Upper lobe of left lung (tissue), 6 donors: ENCODE results near the gene XPR1. TPM values are rescaled to one million over a fixed set of nuclear protein-coding genes. Genes with fewer than 3 reads are reported as not detected.

ENCODE experiments used
- ATAC-seq, 2 donors: fragments of 200-7000 bp; cut with Tn5 transposase; one replicate each; pipeline ENCODE4 v1.9.1; 2022; ENCODE audit warnings: mild to moderate bottlenecking in 2 of 2, moderate library complexity in 2 of 2; ENCODE audit not compliant: low FRiP score in 2 of 2
- DNase-seq, 2 donors: peaks; one replicate each; pipeline ENCODE4 v3.0.0-alpha.2; 2019 to 2020
- H3K27ac ChIP-seq, 4 donors: fragments of 200-600 bp; sonication (generic); one replicate each; pipeline ENCODE4 v1.5.1; 2016 to 2019
- H3K27me3 ChIP-seq, 4 donors: fragments of 200-600 bp; sonication (generic); one replicate each; pipeline ENCODE4 v1.5.1; 2017 to 2019
- H3K36me3 ChIP-seq, 4 donors: fragments of 200-600 bp; sonication (generic); one replicate each; pipeline ENCODE4 v1.5.1; 2016 to 2019
- H3K4me1 ChIP-seq, 4 donors: fragments of 200-600 bp; sonication (generic); one replicate each; pipeline ENCODE4 v1.5.1; 2018 to 2019
- H3K4me3 ChIP-seq, 4 donors: fragments of 200-600 bp; sonication (generic); one replicate each; pipeline ENCODE4 v1.5.1; 2017 to 2019; ENCODE audit warnings: mild to moderate bottlenecking in 2 of 4, moderate library complexity in 1 of 4
- H3K9me3 ChIP-seq, 4 donors: fragments of 200-600 bp; sonication (generic); one replicate each; pipeline ENCODE4 v1.5.1; 2018 to 2019
- EP300 ChIP-seq, 4 donors: sonication (generic); formaldehyde crosslinking; IDR thresholded peaks; one replicate each; pipeline ENCODE4 v1.5.1; 2017; ENCODE audit warnings: antibody characterized with exemption in 4 of 4, control low read depth in 2 of 4
- POLR2A ChIP-seq, 4 donors: fragments of 450-650 bp; IDR thresholded peaks; one replicate each; pipeline ENCODE4 v1.5.1; 2016 to 2017; ENCODE audit warnings: antibody characterized with exemption in 4 of 4, mild to moderate bottlenecking in 2 of 4
- POLR2AphosphoS5 ChIP-seq, 2 donors: sonication (generic); formaldehyde crosslinking; IDR thresholded peaks; one replicate each; pipeline ENCODE4 v1.5.1; 2017; ENCODE audit warnings: antibody characterized with exemption in 2 of 2
- WGBS, 2 donors: methylation state at CpG; one replicate each; pipeline ENCODE4 v1.1.5; 2017 to 2018; 5-methylcytosine and 5-hydroxymethylcytosine counted together
- total RNA-seq, 6 donors: library from RNA; depleted of rRNA in 4 of 6; stranded (reverse); fragments of >200 nt in 4 of 6; gene quantifications; one replicate each; pipeline versions ENCODE4 v1.1.0 to v1.2.1, GENCODE V29; 2016 to 2021
- TF ChIP-seq, protein P1 (sequence below), 6 experiments: fragments of 450-650 bp in 4 of 6; fragments of 200-600 bp in 2 of 6; sonication (generic) in 2 of 6; IDR thresholded peaks; one replicate each; pipeline ENCODE4 v1.5.1; 2016 to 2019; ENCODE audit warnings: antibody characterized with exemption in 6 of 6
- donor health status: DM: no; HTN: no; CAD: no; lungs with moderate emphysema.
- donor health status: DM: no; HTN: yes; CAD: no; lungs with severe emphysema.

The XPR1 gene
- total RNA-seq, 6 donors from 2014 or later = 21.3 to 30.2 (median 25.3) TPM

DNA sequence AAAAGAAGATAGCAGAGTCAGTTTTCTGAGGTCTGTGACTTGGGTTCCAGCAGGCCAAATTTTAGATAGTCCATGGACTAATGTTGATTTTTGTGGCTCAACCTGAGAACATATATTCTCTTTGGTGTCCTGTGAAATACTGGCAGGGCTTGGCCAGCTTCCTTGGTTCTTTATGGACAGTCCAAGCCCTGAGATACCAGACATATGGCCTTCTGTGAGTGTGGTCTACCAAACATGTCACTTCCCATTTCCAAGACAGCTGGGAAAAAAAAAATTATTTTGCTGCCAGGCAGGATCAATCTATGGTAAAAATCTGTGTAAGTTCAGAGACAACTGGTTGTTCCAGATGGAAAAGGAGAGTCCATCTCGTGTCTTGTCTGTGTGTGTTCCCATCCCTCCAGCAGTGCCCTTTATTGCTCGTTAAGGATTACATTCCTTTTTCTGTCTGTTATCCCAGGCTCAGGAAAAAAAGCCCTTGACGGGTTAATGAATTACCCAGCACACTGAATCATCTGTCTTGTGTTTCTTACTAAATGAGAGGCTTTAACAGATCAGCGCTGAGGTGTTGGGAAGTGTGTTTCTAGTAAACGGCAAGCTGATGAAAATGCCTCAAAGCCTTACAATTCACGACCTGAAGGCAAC lies 33.4 kb upstream of the XPR1 start:
- no peaks in the 10 kb centered on the region for H3K9me3 ChIP-seq
- peaks cover 0 to 5% (median 0%) of the 10 kb centered on the region in 4 donors for H3K4me1 ChIP-seq
- DNase-seq (no peak), ATAC-seq (no peak)
- TF ChIP-seq EP300 (IDR thresholded peaks at IDR 0.05) = no peak
- TF ChIP-seq, protein P1, sequence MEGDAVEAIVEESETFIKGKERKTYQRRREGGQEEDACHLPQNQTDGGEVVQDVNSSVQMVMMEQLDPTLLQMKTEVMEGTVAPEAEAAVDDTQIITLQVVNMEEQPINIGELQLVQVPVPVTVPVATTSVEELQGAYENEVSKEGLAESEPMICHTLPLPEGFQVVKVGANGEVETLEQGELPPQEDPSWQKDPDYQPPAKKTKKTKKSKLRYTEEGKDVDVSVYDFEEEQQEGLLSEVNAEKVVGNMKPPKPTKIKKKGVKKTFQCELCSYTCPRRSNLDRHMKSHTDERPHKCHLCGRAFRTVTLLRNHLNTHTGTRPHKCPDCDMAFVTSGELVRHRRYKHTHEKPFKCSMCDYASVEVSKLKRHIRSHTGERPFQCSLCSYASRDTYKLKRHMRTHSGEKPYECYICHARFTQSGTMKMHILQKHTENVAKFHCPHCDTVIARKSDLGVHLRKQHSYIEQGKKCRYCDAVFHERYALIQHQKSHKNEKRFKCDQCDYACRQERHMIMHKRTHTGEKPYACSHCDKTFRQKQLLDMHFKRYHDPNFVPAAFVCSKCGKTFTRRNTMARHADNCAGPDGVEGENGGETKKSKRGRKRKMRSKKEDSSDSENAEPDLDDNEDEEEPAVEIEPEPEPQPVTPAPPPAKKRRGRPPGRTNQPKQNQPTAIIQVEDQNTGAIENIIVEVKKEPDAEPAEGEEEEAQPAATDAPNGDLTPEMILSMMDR (IDR thresholded peaks at IDR 0.05) = no peak
- TF ChIP-seq POLR2A (IDR thresholded peaks at IDR 0.05) = no peak
- no peak for TF ChIP-seq POLR2AphosphoS5 (IDR thresholded peaks at IDR 0.05)
- 61 to 78% methylated on average over 6 of the region's 6 CpGs for WGBS, 2 donors
- H3K27ac ChIP-seq = no peak overlapping the region
- no peaks in the 10 kb centered on the region for H3K36me3 ChIP-seq
- no peak overlapping the region for H3K4me3 ChIP-seq
- H3K27me3 ChIP-seq = no peaks in the 10 kb centered on the region

DNA sequence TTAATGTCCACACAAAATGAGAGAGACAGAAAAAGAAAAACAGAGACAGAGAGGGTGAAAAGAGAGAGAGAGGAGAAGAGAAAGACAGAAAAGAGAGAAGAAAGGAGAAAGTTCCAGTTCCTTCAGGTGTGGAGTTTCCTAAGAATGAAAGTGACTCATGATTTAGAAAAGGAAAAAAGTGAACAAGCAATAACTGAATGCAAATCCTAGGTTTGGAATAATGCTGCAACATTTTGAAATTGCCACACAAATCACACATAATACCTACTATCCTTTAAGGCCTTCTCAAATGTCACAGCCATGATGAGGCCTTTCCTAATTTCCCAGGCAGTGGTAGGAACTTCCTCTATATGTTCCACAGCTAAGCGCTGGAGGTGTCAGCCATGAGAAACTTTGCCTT lies 31.5 kb upstream of the XPR1 start:
- Histone ChIP-seq H3K9me3 (no peaks in the 10 kb centered on the region), H3K36me3 (no peaks in the 10 kb centered on the region), H3K4me1 (peaks cover 0 to 5% (median 0%) of the 10 kb centered on the region in 4 donors), H3K27ac (no peak overlapping the region), H3K27me3 (no peaks in the 10 kb centered on the region), H3K4me3 (no peak overlapping the region)
- ATAC-seq = no peak
- 96 to 100% methylated on average over 1 of the region's 1 CpG for WGBS, 2 donors
- no peak for DNase-seq
- TF ChIP-seq POLR2A (IDR thresholded peaks at IDR 0.05) = no peak
- TF ChIP-seq, protein P1 (IDR thresholded peaks at IDR 0.05) = no peak
- TF ChIP-seq EP300 (IDR thresholded peaks at IDR 0.05) = no peak
- no peak for TF ChIP-seq POLR2AphosphoS5 (IDR thresholded peaks at IDR 0.05)

DNA sequence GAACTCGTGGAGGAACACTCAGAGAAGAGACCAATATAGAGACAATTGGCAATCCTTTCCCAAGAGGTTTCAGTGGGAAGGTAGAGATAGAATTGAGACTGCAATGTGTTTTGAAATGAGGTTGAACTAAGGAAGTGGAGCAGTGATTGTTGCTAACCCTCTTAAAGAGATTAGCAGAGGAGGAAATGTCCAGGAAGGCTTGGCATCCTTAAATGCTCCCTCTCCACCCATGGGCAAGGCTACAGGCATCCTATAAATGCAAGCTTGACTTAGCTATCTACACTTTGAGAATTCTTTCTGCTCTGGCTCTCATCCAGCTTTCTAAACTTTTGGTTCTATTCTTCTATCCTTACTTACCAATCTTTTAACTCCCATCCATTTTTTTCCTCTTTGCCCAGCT lies 30.3 kb upstream of the XPR1 start:
- Histone ChIP-seq H3K27ac (no peak overlapping the region), H3K9me3 (no peaks in the 10 kb centered on the region), H3K4me1 (peaks cover 0 to 5% (median 0%) of the 10 kb centered on the region in 4 donors), H3K4me3 (no peak overlapping the region), H3K36me3 (no peaks in the 10 kb centered on the region), H3K27me3 (no peaks in the 10 kb centered on the region)
- ATAC-seq = no peak
- DNase-seq = no peak
- TF ChIP-seq, protein P1 (IDR thresholded peaks at IDR 0.05) = no peak
- TF ChIP-seq POLR2AphosphoS5 (IDR thresholded peaks at IDR 0.05) = no peak
- TF ChIP-seq EP300 (IDR thresholded peaks at IDR 0.05) = no peak
- TF ChIP-seq POLR2A (IDR thresholded peaks at IDR 0.05) = no peak
- 51 to 68% methylated on average over 1 of the region's 1 CpG for WGBS, 2 donors

DNA sequence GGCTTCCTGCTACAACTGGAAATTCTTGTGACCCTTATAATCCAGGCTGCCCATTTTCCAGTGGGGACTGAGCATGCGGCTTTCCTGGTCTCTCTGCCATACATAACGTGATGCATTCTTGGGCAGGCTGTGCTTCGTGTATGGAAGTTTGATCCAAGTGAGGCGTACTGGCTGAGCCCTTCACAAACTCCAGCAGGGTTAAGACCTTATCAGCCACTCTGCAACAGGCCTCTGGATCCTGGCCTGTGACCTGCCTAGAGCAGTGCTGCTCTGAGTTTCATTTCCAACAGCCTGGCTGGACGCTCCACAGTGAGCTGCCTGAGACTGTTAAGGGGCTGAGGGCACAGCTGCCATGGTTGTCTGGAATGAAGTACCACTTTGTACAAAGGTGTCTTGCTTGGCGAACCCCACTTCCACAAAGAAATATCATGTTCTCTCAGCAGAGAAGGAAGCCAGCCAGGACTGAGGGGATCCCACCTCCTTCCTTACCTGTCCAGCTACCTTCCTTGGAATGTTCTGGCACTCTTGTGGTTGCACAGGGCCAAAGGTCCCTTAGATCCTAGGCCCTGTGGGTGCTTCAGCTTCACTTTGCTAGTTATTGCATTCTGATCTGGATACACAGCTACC lies 28.5 kb upstream of the XPR1 start:
- no peak for DNase-seq
- Histone ChIP-seq H3K4me3 (no peak overlapping the region), H3K4me1 (peaks cover 0 to 5% (median 0%) of the 10 kb centered on the region in 4 donors), H3K36me3 (no peaks in the 10 kb centered on the region), H3K27me3 (no peaks in the 10 kb centered on the region), H3K27ac (no peak overlapping the region), H3K9me3 (no peaks in the 10 kb centered on the region)
- TF ChIP-seq EP300 (IDR thresholded peaks at IDR 0.05) (no peak), POLR2AphosphoS5 (IDR thresholded peaks at IDR 0.05) (no peak), POLR2A (IDR thresholded peaks at IDR 0.05) (no peak)
- TF ChIP-seq, protein P1 (IDR thresholded peaks at IDR 0.05) = no peak
- ATAC-seq = no peak
- WGBS, 2 donors = 89 to 95% methylated on average over 4 to 6 of the region's 6 CpGs

DNA sequence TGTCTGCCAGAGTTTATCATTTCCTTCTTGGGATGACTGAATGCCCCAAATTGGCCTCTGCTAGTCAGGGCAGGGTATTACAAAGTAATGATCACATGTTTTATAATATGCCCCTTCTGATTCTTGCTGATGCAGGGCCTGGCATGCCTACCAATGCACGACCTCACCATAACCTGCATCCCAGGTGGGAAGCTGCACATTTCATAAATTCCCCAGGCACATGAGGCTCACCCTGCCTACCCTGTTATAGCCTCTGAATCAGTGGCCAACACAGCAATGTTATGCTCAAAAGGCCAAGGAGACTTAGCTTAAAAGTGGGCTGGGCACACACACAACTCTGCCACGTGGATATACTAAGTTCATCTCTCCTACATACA lies 28.0 kb upstream of the XPR1 start:
- Histone ChIP-seq H3K27me3 (no peaks in the 10 kb centered on the region), H3K4me1 (peaks cover 0 to 5% (median 0%) of the 10 kb centered on the region in 4 donors), H3K4me3 (no peak overlapping the region), H3K9me3 (no peaks in the 10 kb centered on the region), H3K27ac (no peak overlapping the region), H3K36me3 (no peaks in the 10 kb centered on the region)
- WGBS, 2 donors = 94 to 95% methylated on average over 2 of the region's 2 CpGs
- DNase-seq (no peak), ATAC-seq (no peak)
- TF ChIP-seq POLR2A (IDR thresholded peaks at IDR 0.05) (no peak), EP300 (IDR thresholded peaks at IDR 0.05) (no peak), POLR2AphosphoS5 (IDR thresholded peaks at IDR 0.05) (no peak)
- TF ChIP-seq, protein P1 (IDR thresholded peaks at IDR 0.05) = no peak
